Stomach (tissue), 4 donors: Measurements from ENCODE around the gene PDIA5.

Source experiments
- POLR2A ChIP-seq, 4 donors: fragments of 450-650 bp; IDR thresholded peaks; one replicate each; pipeline ENCODE4 v1.6.1; 2016; ENCODE audit warnings: antibody characterized with exemption in 4 of 4, control low read depth in 2 of 4, mild to moderate bottlenecking in 1 of 4, moderate library complexity in 1 of 4
- POLR2AphosphoS5 ChIP-seq, 3 donors: sonication (generic); formaldehyde crosslinking; IDR thresholded peaks; one replicate each; pipeline ENCODE4 v1.6.1; 2016; ENCODE audit warnings: antibody characterized with exemption in 3 of 3
- TF ChIP-seq, protein P1 (sequence below), 7 experiments: fragments of 450-650 bp in 4 of 7; fragments of 200-600 bp in 3 of 7; sonication (generic) in 3 of 7; IDR thresholded peaks; one replicate each; pipeline ENCODE4 v1.5.1; 2016 to 2019; ENCODE audit warnings: antibody characterized with exemption in 7 of 7, control low read depth in 2 of 7, mild to moderate bottlenecking in 1 of 7

DNA sequence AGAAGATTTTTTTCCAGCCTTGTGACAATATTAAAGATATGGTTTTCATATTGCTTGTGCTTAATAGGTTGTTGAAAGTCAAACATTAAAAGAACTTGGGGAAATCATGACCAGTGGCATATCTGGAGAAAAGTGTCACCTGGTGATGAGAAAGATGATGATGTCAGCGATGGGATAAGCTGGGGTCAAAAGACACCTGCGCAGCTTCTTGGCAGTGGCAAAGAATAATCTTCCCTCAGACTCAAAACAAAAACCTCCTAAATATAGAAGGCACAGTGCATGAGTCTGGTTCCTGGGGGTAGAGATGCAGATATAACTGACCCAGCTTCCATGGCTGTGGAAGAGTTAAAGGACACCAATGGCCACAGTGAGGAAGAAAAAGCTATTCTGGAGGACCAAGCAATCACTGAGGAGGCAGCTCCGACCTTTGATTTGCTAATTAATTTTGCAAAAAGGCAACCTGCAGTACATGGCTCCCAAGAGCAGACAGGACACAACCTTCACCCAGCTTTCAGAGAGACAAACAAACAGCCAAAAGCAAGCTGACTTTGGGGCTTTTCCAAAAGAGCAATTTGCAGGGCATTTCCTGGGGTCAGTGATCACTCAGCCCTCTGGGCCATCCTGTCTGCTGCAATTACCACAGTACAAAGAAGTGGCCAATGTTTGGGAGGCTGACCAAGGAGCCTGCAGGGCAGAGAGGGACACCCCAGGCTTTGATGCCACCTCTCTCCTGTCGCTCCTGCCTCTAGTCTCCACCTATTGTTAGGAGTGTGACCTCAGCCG lies 21.7 kb upstream of the PDIA5 start:
- TF ChIP-seq POLR2AphosphoS5 (IDR thresholded peaks at IDR 0.05) = no peak
- TF ChIP-seq, protein P1, sequence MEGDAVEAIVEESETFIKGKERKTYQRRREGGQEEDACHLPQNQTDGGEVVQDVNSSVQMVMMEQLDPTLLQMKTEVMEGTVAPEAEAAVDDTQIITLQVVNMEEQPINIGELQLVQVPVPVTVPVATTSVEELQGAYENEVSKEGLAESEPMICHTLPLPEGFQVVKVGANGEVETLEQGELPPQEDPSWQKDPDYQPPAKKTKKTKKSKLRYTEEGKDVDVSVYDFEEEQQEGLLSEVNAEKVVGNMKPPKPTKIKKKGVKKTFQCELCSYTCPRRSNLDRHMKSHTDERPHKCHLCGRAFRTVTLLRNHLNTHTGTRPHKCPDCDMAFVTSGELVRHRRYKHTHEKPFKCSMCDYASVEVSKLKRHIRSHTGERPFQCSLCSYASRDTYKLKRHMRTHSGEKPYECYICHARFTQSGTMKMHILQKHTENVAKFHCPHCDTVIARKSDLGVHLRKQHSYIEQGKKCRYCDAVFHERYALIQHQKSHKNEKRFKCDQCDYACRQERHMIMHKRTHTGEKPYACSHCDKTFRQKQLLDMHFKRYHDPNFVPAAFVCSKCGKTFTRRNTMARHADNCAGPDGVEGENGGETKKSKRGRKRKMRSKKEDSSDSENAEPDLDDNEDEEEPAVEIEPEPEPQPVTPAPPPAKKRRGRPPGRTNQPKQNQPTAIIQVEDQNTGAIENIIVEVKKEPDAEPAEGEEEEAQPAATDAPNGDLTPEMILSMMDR (IDR thresholded peaks at IDR 0.05) = no peak
- TF ChIP-seq POLR2A (IDR thresholded peaks at IDR 0.05) = no peak
